ENCODE data around the gene IMMP1L. TPM values are rescaled to one million over a fixed set of nuclear protein-coding genes. Genes with fewer than 3 reads are reported as not detected.

IMMP1L gene
- total RNA-seq, 1 donor from 2014 or later, result 26.5 TPM

- Mint-ChIP-seq H3K4me3 (ENCODE audit: unreplicated experiment) (no peak overlapping the region), H3K27me3 (ENCODE audit: unreplicated experiment) (no peaks in the 10 kb centered on the region), H3K27ac (ENCODE audit: unreplicated experiment) (no peak overlapping the region), H3K9me3 (ENCODE audit: unreplicated experiment) (peaks cover 3% of the 10 kb centered on the region), H3K36me3 (ENCODE audit: unreplicated experiment) (peaks cover 21% of the 10 kb centered on the region), H3K4me1 (ENCODE audit: unreplicated experiment) (peaks cover 12% of the 10 kb centered on the region)
- DNase-seq (ENCODE audit: extremely low spot score, unreplicated experiment), result no peak
- no peak for TF ChIP-seq CTCF (IDR thresholded peaks at IDR 0.05)
Measured at GRCh38 chr11:31492320-31492913, 17.0 kb downstream of the IMMP1L start.

- Mint-ChIP-seq H3K36me3 (ENCODE audit: unreplicated experiment) (peaks cover 2% of the 10 kb centered on the region), H3K9me3 (ENCODE audit: unreplicated experiment) (no peaks in the 10 kb centered on the region), H3K27me3 (ENCODE audit: unreplicated experiment) (no peaks in the 10 kb centered on the region), H3K4me1 (ENCODE audit: unreplicated experiment) (peaks cover 12% of the 10 kb centered on the region), H3K4me3 (ENCODE audit: unreplicated experiment) (no peak overlapping the region), H3K27ac (ENCODE audit: unreplicated experiment) (no peak overlapping the region)
- TF ChIP-seq CTCF (IDR thresholded peaks at IDR 0.05), result peak; percentile 65
- no peak for DNase-seq (ENCODE audit: extremely low spot score, unreplicated experiment)
Measured at GRCh38 chr11:31487848-31488247, 21.6 kb downstream of the IMMP1L start.

GRCh38 chr11:31484497-31484896, 24.9 kb downstream of the IMMP1L start:
- no peak overlapping the region for H3K4me3 Mint-ChIP-seq (ENCODE audit: unreplicated experiment)
- no peaks in the 10 kb centered on the region for H3K4me1 Mint-ChIP-seq (ENCODE audit: unreplicated experiment)
- no peaks in the 10 kb centered on the region for H3K36me3 Mint-ChIP-seq (ENCODE audit: unreplicated experiment)
- no peaks in the 10 kb centered on the region for H3K9me3 Mint-ChIP-seq (ENCODE audit: unreplicated experiment)
- DNase-seq (ENCODE audit: extremely low spot score, unreplicated experiment), result no peak
- H3K27me3 Mint-ChIP-seq (ENCODE audit: unreplicated experiment), result no peaks in the 10 kb centered on the region
- H3K27ac Mint-ChIP-seq (ENCODE audit: unreplicated experiment), result no peak overlapping the region
- no peak for TF ChIP-seq CTCF (IDR thresholded peaks at IDR 0.05)

GRCh38 chr11:31480930-31481329, 28.5 kb downstream of the IMMP1L start:
- H3K36me3 Mint-ChIP-seq (ENCODE audit: unreplicated experiment), result no peaks in the 10 kb centered on the region
- no peaks in the 10 kb centered on the region for H3K9me3 Mint-ChIP-seq (ENCODE audit: unreplicated experiment)
- no peak overlapping the region for H3K4me3 Mint-ChIP-seq (ENCODE audit: unreplicated experiment)
- no peak for DNase-seq (ENCODE audit: extremely low spot score, unreplicated experiment)
- no peaks in the 10 kb centered on the region for H3K27me3 Mint-ChIP-seq (ENCODE audit: unreplicated experiment)
- TF ChIP-seq CTCF (IDR thresholded peaks at IDR 0.05), result no peak
- no peak overlapping the region for H3K27ac Mint-ChIP-seq (ENCODE audit: unreplicated experiment)
- H3K4me1 Mint-ChIP-seq (ENCODE audit: unreplicated experiment), result no peaks in the 10 kb centered on the region

GRCh38 chr11:31479066-31479465, 30.4 kb downstream of the IMMP1L start:
- Mint-ChIP-seq H3K27me3 (ENCODE audit: unreplicated experiment) (no peaks in the 10 kb centered on the region), H3K4me3 (ENCODE audit: unreplicated experiment) (no peak overlapping the region), H3K27ac (ENCODE audit: unreplicated experiment) (no peak overlapping the region), H3K9me3 (ENCODE audit: unreplicated experiment) (no peaks in the 10 kb centered on the region), H3K36me3 (ENCODE audit: unreplicated experiment) (no peaks in the 10 kb centered on the region), H3K4me1 (ENCODE audit: unreplicated experiment) (no peaks in the 10 kb centered on the region)
- TF ChIP-seq CTCF (IDR thresholded peaks at IDR 0.05), result no peak
- DNase-seq (ENCODE audit: extremely low spot score, unreplicated experiment), result no peak
